ENCODE results near the gene KRTAP5-1. TPM values are rescaled to one million over a fixed set of nuclear protein-coding genes. Genes with fewer than 3 reads are reported as not detected.

KRTAP5-1 gene
- total RNA-seq, 1 experiment from 2014 or later: not detected

DNA sequence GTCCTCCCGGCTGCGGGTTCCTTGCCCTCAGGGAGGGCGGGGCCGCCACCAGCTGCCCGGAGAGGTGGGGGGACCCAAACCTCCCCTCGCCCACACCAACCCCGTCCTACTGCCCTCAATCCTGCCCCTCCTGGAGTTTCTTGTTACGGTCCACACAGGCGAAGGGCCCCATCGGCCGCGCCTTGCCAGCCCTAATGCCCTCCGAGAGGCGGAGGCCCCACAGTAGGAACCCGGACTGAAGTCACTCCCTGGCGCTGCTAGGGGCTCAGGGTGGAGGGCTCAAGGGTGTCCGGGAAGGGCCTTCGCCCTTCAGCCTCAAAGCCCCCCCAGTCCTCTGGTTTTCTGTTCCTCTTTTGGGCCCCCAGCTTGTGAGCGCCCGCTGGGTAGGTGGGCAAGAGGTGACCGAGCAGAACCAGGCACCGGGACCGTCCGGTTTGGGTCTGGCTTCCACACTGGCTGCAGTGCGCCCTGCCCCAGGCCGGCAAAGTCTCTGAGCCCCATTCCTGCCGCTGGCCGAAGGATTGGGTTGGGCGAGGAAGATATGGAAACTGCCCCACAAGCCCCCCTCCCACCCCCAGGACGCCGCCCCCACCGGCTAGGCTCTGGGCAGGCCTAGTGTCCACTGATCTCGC lies 37.5 kb downstream of the KRTAP5-1 start:
- no peak for DNase-seq (ENCODE audit: extremely low read depth, low read depth)

- no peak for DNase-seq (ENCODE audit: extremely low read depth, low read depth)
Observed at GRCh38 chr11:1546536-1547466, 38.3 kb downstream of the KRTAP5-1 start.

- DNase-seq (ENCODE audit: extremely low read depth, low read depth): no peak
Observed at GRCh38 chr11:1546077-1546535, 39.0 kb downstream of the KRTAP5-1 start.

DNA sequence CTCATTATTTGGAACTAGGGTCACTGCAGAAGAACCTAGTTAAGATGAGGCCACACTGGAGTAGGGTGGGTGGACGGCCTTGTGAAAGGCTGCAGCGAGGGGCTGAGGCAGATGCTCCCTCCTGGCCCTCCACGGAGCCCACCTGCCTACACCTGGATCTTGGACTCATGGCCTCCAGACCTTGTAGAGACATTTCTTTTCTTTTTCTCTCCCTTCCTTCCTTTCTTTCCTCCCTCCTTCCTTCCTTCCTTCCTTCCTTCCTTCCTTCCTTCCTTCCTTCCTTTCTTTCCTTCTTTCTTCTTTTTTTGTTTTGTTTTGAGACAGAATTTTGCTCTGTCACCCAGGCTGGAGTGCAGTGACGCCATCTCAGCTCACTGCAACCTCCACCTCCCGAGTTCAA lies 39.7 kb downstream of the KRTAP5-1 start:
- DNase-seq (ENCODE audit: extremely low read depth, low read depth): no peak

GRCh38 chr11:1544536-1544935 lies 40.5 kb downstream of the KRTAP5-1 start:
- DNase-seq (ENCODE audit: extremely low read depth, low read depth): no peak

GRCh38 chr11:1543606-1544263 lies 41.3 kb downstream of the KRTAP5-1 start:
- DNase-seq (ENCODE audit: extremely low read depth, low read depth): no peak

GRCh38 chr11:1542267-1542666 lies 42.8 kb downstream of the KRTAP5-1 start:
- DNase-seq (ENCODE audit: extremely low read depth, low read depth): no peak

DNA sequence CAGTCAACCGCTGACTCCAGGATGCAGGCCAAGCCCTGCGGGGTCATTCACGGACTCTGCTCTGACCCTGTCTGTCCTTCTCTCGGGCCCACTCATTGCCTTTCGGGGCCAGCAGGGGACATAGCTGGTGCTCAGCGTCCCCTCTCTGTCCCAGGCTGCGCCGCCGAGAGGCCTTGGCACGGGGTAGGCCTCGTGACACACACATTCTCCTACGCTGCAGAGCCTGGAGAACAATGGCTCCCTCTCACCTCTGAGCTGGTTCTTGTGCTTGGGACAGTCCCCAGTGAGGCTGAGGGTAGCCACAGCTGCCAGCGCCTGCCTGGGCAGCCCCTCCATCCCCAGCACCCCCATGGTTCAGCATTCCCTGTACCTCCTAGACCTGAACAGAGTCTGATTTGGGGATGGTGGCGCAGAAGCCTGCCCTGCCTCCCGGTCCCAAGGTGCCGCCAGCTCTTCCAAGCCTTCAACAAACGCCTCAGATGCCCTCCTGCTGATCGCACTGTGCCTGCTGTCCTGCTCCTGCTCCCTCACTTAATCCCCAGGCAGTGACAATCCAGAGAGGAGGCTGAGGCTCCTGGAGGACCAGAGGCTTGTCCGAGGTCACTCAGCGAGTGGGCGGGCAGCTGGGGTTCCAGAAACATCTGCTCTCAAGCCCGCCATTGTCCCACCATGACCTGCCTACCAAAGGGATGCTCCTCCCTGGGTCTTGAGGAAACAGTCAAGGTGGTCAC lies 43.4 kb downstream of the KRTAP5-1 start:
- no peak for DNase-seq (ENCODE audit: extremely low read depth, low read depth)

GRCh38 chr11:1540074-1540473 lies 45.0 kb downstream of the KRTAP5-1 start:
- DNase-seq (ENCODE audit: extremely low read depth, low read depth): no peak

- DNase-seq (ENCODE audit: extremely low read depth, low read depth): no peak
Observed at GRCh38 chr11:1538153-1538552, 46.9 kb downstream of the KRTAP5-1 start.

- no peak for DNase-seq (ENCODE audit: extremely low read depth, low read depth)
Observed at GRCh38 chr11:1536065-1536843, 48.8 kb downstream of the KRTAP5-1 start.

GRCh38 chr11:1534682-1535081 lies 50.4 kb downstream of the KRTAP5-1 start:
- no peak for DNase-seq (ENCODE audit: extremely low read depth, low read depth)

Other genes with a start within 250 kb of the KRTAP5-1 start
- gene BRSK2, start 195.3 kb downstream of the KRTAP5-1 start, total RNA-seq (2014; rRNA removed; shearing (Covaris generic)): 3.1 and 4.2 TPM in 2 replicates
- gene MOB2, start 98.5 kb downstream of the KRTAP5-1 start, total RNA-seq (2014; rRNA removed; shearing (Covaris generic)): 11.1 and 12.6 TPM in 2 replicates
- 1.1 and 3.1 TPM in 2 replicates for gene DUSP8, start 13.0 kb downstream of the KRTAP5-1 start, total RNA-seq (2014; rRNA removed; shearing (Covaris generic))
- not detected in 2 replicates for gene KRTAP5-2, start 13.0 kb upstream of the KRTAP5-1 start, total RNA-seq (2014; rRNA removed; shearing (Covaris generic))
- not detected in 2 replicates for gene KRTAP5-3, start 23.2 kb upstream of the KRTAP5-1 start, total RNA-seq (2014; rRNA removed; shearing (Covaris generic))
- gene KRTAP5-4, start 36.9 kb upstream of the KRTAP5-1 start, total RNA-seq (2014; rRNA removed; shearing (Covaris generic)): not detected in 2 replicates
- gene KRTAP5-5, start 44.5 kb upstream of the KRTAP5-1 start, total RNA-seq (2014; rRNA removed; shearing (Covaris generic)): not detected in 2 replicates
- gene KRTAP5-6, start 111.9 kb upstream of the KRTAP5-1 start, total RNA-seq (2014; rRNA removed; shearing (Covaris generic)): not detected in 2 replicates
- 0.49 and 1.0 TPM in 2 replicates for gene IFITM10, start 165.3 kb upstream of the KRTAP5-1 start, total RNA-seq (2014; rRNA removed; shearing (Covaris generic))
- 358 and 367 TPM in 2 replicates for gene CTSD, start 178.6 kb upstream of the KRTAP5-1 start, total RNA-seq (2014; rRNA removed; shearing (Covaris generic))
- not detected in 2 replicates for gene SYT8, start 249.7 kb upstream of the KRTAP5-1 start, total RNA-seq (2014; rRNA removed; shearing (Covaris generic))